Measurements from ENCODE around the gene SSH2.
"Not testable (repeated sequence)": the region's sequence is repeated elsewhere in the genome, so short reads cannot be mapped to it uniquely, and the experiment has no call there.

SSH2 gene

GRCh38 chr17:29653995-29654714 lies 275.9 kb downstream of the SSH2 start:
- DNase-seq, result no peak

GRCh38 chr17:29652976-29653375 lies 277.1 kb downstream of the SSH2 start:
- DNase-seq, result no peak

GRCh38 chr17:29651913-29652312 lies 278.1 kb downstream of the SSH2 start:
- DNase-seq, result not testable (repeated sequence)

- no peak for DNase-seq
Measured at GRCh38 chr17:29650396-29650795, 279.6 kb downstream of the SSH2 start.

- DNase-seq, result no peak
Measured at GRCh38 chr17:29649359-29649758, 280.7 kb downstream of the SSH2 start.

GRCh38 chr17:29648005-29648404 lies 282.0 kb downstream of the SSH2 start:
- DNase-seq, result no peak

GRCh38 chr17:29645515-29646051 lies 284.4 kb downstream of the SSH2 start:
- no peak for DNase-seq

GRCh38 chr17:29643817-29644160 lies 286.2 kb downstream of the SSH2 start:
- no peak for DNase-seq

GRCh38 chr17:29642171-29642611 lies 287.8 kb downstream of the SSH2 start:
- DNase-seq, result no peak

GRCh38 chr17:29640981-29641642 lies 288.9 kb downstream of the SSH2 start:
- no peak for DNase-seq

GRCh38 chr17:29640413-29640812 lies 289.6 kb downstream of the SSH2 start:
- DNase-seq, result no peak

GRCh38 chr17:29633886-29634285 lies 296.1 kb downstream of the SSH2 start:
- no peak for DNase-seq

GRCh38 chr17:29630630-29631193 lies 299.3 kb downstream of the SSH2 start:
- no peak for DNase-seq

- no peak for DNase-seq
Measured at GRCh38 chr17:29629839-29630238, 300.2 kb downstream of the SSH2 start.

- DNase-seq, result no peak
Measured at GRCh38 chr17:29628644-29629043, 301.4 kb downstream of the SSH2 start.

- no peak for DNase-seq
Measured at GRCh38 chr17:29627951-29628350, 302.1 kb downstream of the SSH2 start.

GRCh38 chr17:29625037-29625750 lies 304.8 kb downstream of the SSH2 start:
- DNase-seq, result no peak

- DNase-seq, result no peak
Measured at GRCh38 chr17:29624586-29624985, 305.4 kb downstream of the SSH2 start.

GRCh38 chr17:29623283-29623647 lies 306.8 kb downstream of the SSH2 start:
- no peak for DNase-seq

GRCh38 chr17:29622337-29623282 lies 307.4 kb downstream of the SSH2 start, which contains the start of gene CORO6:
Gene CORO6 (minus strand): TSS chr17:29622912. CDS start chr17:29621421, 1,491 bp downstream.
- DNase-seq, result peak; percentile 52 to 58

GRCh38 chr17:29621751-29622194 lies 308.3 kb downstream of the SSH2 start:
- no peak for DNase-seq

All from activated CD4-positive, alpha-beta T cell treated with anti-CD3 and anti-CD28 coated beads, Interleukin-2, amount 50 U/mL, for 4 hours (primary cell).